Measurements from ENCODE around the gene HOXA1. TPM values are rescaled to one million over a fixed set of nuclear protein-coding genes. Genes with fewer than 3 reads are reported as not detected.

The HOXA1 gene
- total RNA-seq = 1.4 TPM
- 1 to 10 TPM in 1 of 4 donors, under 1 TPM in 3; 0.49 to 1.1 (median 0.68) TPM for polyA plus RNA-seq

- Histone ChIP-seq H3K27me3 (ENCODE audit: control insufficient read depth, insufficient read depth, low read length) (peaks cover 17% of the 10 kb centered on the region), H3K36me3 (ENCODE audit: control insufficient read depth, insufficient read depth, low read length) (no peaks in the 10 kb centered on the region), H3K27ac (ENCODE audit: insufficient read depth, low read length, poor library complexity, severe bottlenecking) (peak within 1 kb of the TSS; percentile 65), H3K9me3 (ENCODE audit: control insufficient read depth in 2 of 2, low read length in 2 of 2) (no peaks in the 10 kb centered on the region), H3K4me3 (ENCODE audit: low read depth, low read length) (peak within 1 kb of the TSS; percentile 76), H3K4me1 (ENCODE audit: control insufficient read depth, insufficient read depth, low read length, poor library complexity, severe bottlenecking) (peaks cover 23% of the 10 kb centered on the region)
- Mint-ChIP-seq H3K4me3 (peak within 1 kb of the TSS; percentile 94 to 98 (median 94)), H3K9me3 (peaks cover 0 to 2% (median 0%) of the 10 kb centered on the region in 7 donors), H3K36me3 (peaks cover 19% of the 10 kb centered on the region), H3K27ac (peak within 1 kb of the TSS; percentile 50 to 88 (median 57)), H3K4me1 (peaks cover 11 to 49% (median 19%) of the 10 kb centered on the region in 4 donors), H3K27me3 (peaks cover 72% of the 10 kb centered on the region)
- ATAC-seq (ENCODE audit: low read depth in 2 of 2) (peak; percentile 89 to 91), DNase-seq (peak; percentile 73 to 86 (median 78))
Measured at GRCh38 chr7:27095897-27096767, at the start of gene HOXA1. TSS of gene HOXA1 (minus strand) at chr7:27096000. CDS start at chr7:27095912, 88 bp downstream.

GRCh38 chr7:27145165-27145913, 49.5 kb upstream of the HOXA1 start:
- no peak for ATAC-seq (ENCODE audit: low read depth in 2 of 2)
- peaks cover 25% of the 10 kb centered on the region for H3K27me3 ChIP-seq (ENCODE audit: control insufficient read depth, insufficient read depth, low read length)
- peaks cover 0 to 2% (median 0%) of the 10 kb centered on the region in 7 donors for H3K9me3 Mint-ChIP-seq
- no peak overlapping the region for H3K27ac ChIP-seq (ENCODE audit: insufficient read depth, low read length, poor library complexity, severe bottlenecking)
- H3K36me3 ChIP-seq (ENCODE audit: control insufficient read depth, insufficient read depth, low read length) = no peaks in the 10 kb centered on the region
- H3K9me3 ChIP-seq (ENCODE audit: control insufficient read depth in 2 of 2, low read length in 2 of 2) = no peaks in the 10 kb centered on the region
- no peak overlapping the region for H3K4me3 Mint-ChIP-seq
- no peaks in the 10 kb centered on the region for H3K36me3 Mint-ChIP-seq
- H3K4me1 ChIP-seq (ENCODE audit: control insufficient read depth, insufficient read depth, low read length, poor library complexity, severe bottlenecking) = peaks cover 4% of the 10 kb centered on the region
- peaks cover 0 to 13% (median 5%) of the 10 kb centered on the region in 4 donors for H3K4me1 Mint-ChIP-seq
- peaks cover 60% of the 10 kb centered on the region for H3K27me3 Mint-ChIP-seq
- no peak overlapping the region for H3K4me3 ChIP-seq (ENCODE audit: low read depth, low read length)
- H3K27ac Mint-ChIP-seq = no peak overlapping the region
- DNase-seq = no peak

GRCh38 chr7:27144781-27145164, 49.0 kb upstream of the HOXA1 start:
- no peak overlapping the region for H3K27ac ChIP-seq (ENCODE audit: insufficient read depth, low read length, poor library complexity, severe bottlenecking)
- DNase-seq = no peak
- Mint-ChIP-seq H3K27ac (no peak overlapping the region), H3K9me3 (peaks cover 0 to 2% (median 0%) of the 10 kb centered on the region in 7 donors), H3K4me1 (peaks cover 0 to 11% (median 4%) of the 10 kb centered on the region in 4 donors), H3K27me3 (peaks cover 59% of the 10 kb centered on the region), H3K4me3 (no peak overlapping the region), H3K36me3 (no peaks in the 10 kb centered on the region)
- no peaks in the 10 kb centered on the region for H3K36me3 ChIP-seq (ENCODE audit: control insufficient read depth, insufficient read depth, low read length)
- ATAC-seq (ENCODE audit: low read depth in 2 of 2) = no peak
- no peaks in the 10 kb centered on the region for H3K9me3 ChIP-seq (ENCODE audit: control insufficient read depth in 2 of 2, low read length in 2 of 2)
- peaks cover 22% of the 10 kb centered on the region for H3K27me3 ChIP-seq (ENCODE audit: control insufficient read depth, insufficient read depth, low read length)
- no peak overlapping the region for H3K4me3 ChIP-seq (ENCODE audit: low read depth, low read length)
- H3K4me1 ChIP-seq (ENCODE audit: control insufficient read depth, insufficient read depth, low read length, poor library complexity, severe bottlenecking) = peaks cover 4% of the 10 kb centered on the region

GRCh38 chr7:27143950-27144780, 48.4 kb upstream of the HOXA1 start:
- Mint-ChIP-seq H3K27ac (no peak overlapping the region), H3K4me3 (no peak overlapping the region), H3K9me3 (peaks cover 0 to 2% (median 0%) of the 10 kb centered on the region in 7 donors), H3K4me1 (peaks cover 0 to 11% (median 1%) of the 10 kb centered on the region in 4 donors), H3K36me3 (no peaks in the 10 kb centered on the region), H3K27me3 (peaks cover 53% of the 10 kb centered on the region)
- Histone ChIP-seq H3K4me1 (ENCODE audit: control insufficient read depth, insufficient read depth, low read length, poor library complexity, severe bottlenecking) (peaks cover 4% of the 10 kb centered on the region), H3K27me3 (ENCODE audit: control insufficient read depth, insufficient read depth, low read length) (peaks cover 19% of the 10 kb centered on the region), H3K4me3 (ENCODE audit: low read depth, low read length) (no peak overlapping the region), H3K27ac (ENCODE audit: insufficient read depth, low read length, poor library complexity, severe bottlenecking) (no peak overlapping the region), H3K36me3 (ENCODE audit: control insufficient read depth, insufficient read depth, low read length) (no peaks in the 10 kb centered on the region), H3K9me3 (ENCODE audit: control insufficient read depth in 2 of 2, low read length in 2 of 2) (no peaks in the 10 kb centered on the region)
- ATAC-seq (ENCODE audit: low read depth in 2 of 2) (no peak), DNase-seq (no peak)

- Histone ChIP-seq H3K27ac (ENCODE audit: insufficient read depth, low read length, poor library complexity, severe bottlenecking) (no peak within 1 kb of the TSS), H3K4me1 (ENCODE audit: control insufficient read depth, insufficient read depth, low read length, poor library complexity, severe bottlenecking) (peaks cover 4% of the 10 kb centered on the region), H3K36me3 (ENCODE audit: control insufficient read depth, insufficient read depth, low read length) (no peaks in the 10 kb centered on the region), H3K9me3 (ENCODE audit: control insufficient read depth in 2 of 2, low read length in 2 of 2) (no peaks in the 10 kb centered on the region), H3K27me3 (ENCODE audit: control insufficient read depth, insufficient read depth, low read length) (peaks cover 12% of the 10 kb centered on the region), H3K4me3 (ENCODE audit: low read depth, low read length) (no peak within 1 kb of the TSS)
- DNase-seq = no peak
- ATAC-seq (ENCODE audit: low read depth in 2 of 2) = peak in 1 of 2 donors; percentile 34
- Mint-ChIP-seq H3K9me3 (peaks cover 0 to 2% (median 0%) of the 10 kb centered on the region in 7 donors), H3K27me3 (peaks cover 51% of the 10 kb centered on the region), H3K36me3 (no peaks in the 10 kb centered on the region), H3K4me1 (peaks cover 0 to 8% (median 1%) of the 10 kb centered on the region in 4 donors), H3K4me3 (peak within 1 kb of the TSS in 1 of 4 donors; percentile 46), H3K27ac (no peak within 1 kb of the TSS)
Measured at GRCh38 chr7:27143023-27143949, 47.5 kb upstream of the HOXA1 start, which contains the start of gene HOXA5. TSS of gene HOXA5 (minus strand) at chr7:27143681. CDS start at chr7:27143607, 74 bp downstream.

GRCh38 chr7:27142580-27143022, 46.8 kb upstream of the HOXA1 start:
- DNase-seq (no peak), ATAC-seq (ENCODE audit: low read depth in 2 of 2) (no peak)
- H3K27ac Mint-ChIP-seq = no peak overlapping the region
- H3K27me3 Mint-ChIP-seq = peaks cover 51% of the 10 kb centered on the region
- Histone ChIP-seq H3K27ac (ENCODE audit: insufficient read depth, low read length, poor library complexity, severe bottlenecking) (no peak overlapping the region), H3K4me3 (ENCODE audit: low read depth, low read length) (no peak overlapping the region), H3K36me3 (ENCODE audit: control insufficient read depth, insufficient read depth, low read length) (no peaks in the 10 kb centered on the region), H3K27me3 (ENCODE audit: control insufficient read depth, insufficient read depth, low read length) (peaks cover 14% of the 10 kb centered on the region), H3K4me1 (ENCODE audit: control insufficient read depth, insufficient read depth, low read length, poor library complexity, severe bottlenecking) (no peaks in the 10 kb centered on the region), H3K9me3 (ENCODE audit: control insufficient read depth in 2 of 2, low read length in 2 of 2) (no peaks in the 10 kb centered on the region)
- no peaks in the 10 kb centered on the region for H3K36me3 Mint-ChIP-seq
- peak overlapping the region in 1 of 4 donors; percentile 46 for H3K4me3 Mint-ChIP-seq
- H3K9me3 Mint-ChIP-seq = peaks cover 0 to 2% (median 0%) of the 10 kb centered on the region in 7 donors
- H3K4me1 Mint-ChIP-seq = peaks cover 0 to 5% (median 0%) of the 10 kb centered on the region in 4 donors
